GM12878 (cell line): ENCODE measurements around the gene CAB39. TPM values are rescaled to one million over a fixed set of nuclear protein-coding genes. Genes with fewer than 3 reads are reported as not detected.
A peak's percentile ranks its signal among the peaks of the same experiment; 100 is the strongest.

Source experiments
- ATAC-seq: fragments of 200-7000 bp; cut with Tn5 transposase; 3 replicates; pipeline ENCODE4 v1.9.1; 2020; ENCODE audit warnings: mild to moderate bottlenecking, moderate library complexity
- BruUV-seq: library from RNA; stranded (reverse); fragments of 400-500 nt; replicated peaks from 2 replicates; lab custom pipeline; 2021; lab: Mats Ljungman, UMichigan
- CTCF ChIA-PET: fragments of 300-600 bp; sonication (Branson Sonifier 250); formaldehyde crosslinking; extraction: SDS; loops from one replicate; lab custom pipeline; 2021; ENCODE audit warnings: inconsistent platforms; lab: Yijun Ruan, JAX
- POLR2A ChIA-PET: fragments of 350-600 bp; formaldehyde crosslinking; extraction: SDS; loops from one replicate; lab custom pipeline; 2021; ENCODE audit warnings: inconsistent platforms; lab: Charles Lee
- RAD21 ChIA-PET: fragments of 300-600 bp; sonication (Branson Sonifier 250); formaldehyde crosslinking; loops from one replicate; lab custom pipeline; 2023; ENCODE audit warnings: antibody characterized with exemption; ENCODE audit not compliant: unreplicated experiment; lab: Charles Lee
- SMC1A ChIA-PET: fragments of 300-600 bp; sonication (Branson Sonifier 250); formaldehyde crosslinking; loops from one replicate; lab custom pipeline; 2023; ENCODE audit not compliant: unreplicated experiment, uncharacterized antibody; lab: Charles Lee
- DNase-seq: peaks from one replicate; pipeline ENCODE4 v3.0.0-alpha.2; 2011; ENCODE audit warnings: low read depth, low spot score
- FAIRE-seq: peaks from 3 replicates; lab custom pipeline; 2011; peaks lifted over from hg19 to GRCh38; lab: Jason Lieb, UNC
- H2AFZ ChIP-seq: 2 replicates; pipeline ENCODE4 v1.6.0; 2011; ENCODE audit warnings: low read depth, low read length, control low read depth; ENCODE audit not compliant: control insufficient read depth
- H3K27ac ChIP-seq: 2 replicates; pipeline ENCODE4 v1.5.1; 2011; ENCODE audit warnings: control low read depth; ENCODE audit not compliant: control insufficient read depth, insufficient read depth
- H3K27me3 ChIP-seq, 2 experiments: replicated peaks in 1 of 2; 2 replicates each; pipeline versions ENCODE4 v1.6.0 to v1.6.1; 2011; ENCODE audit warnings: low read length in 1 of 2; ENCODE audit not compliant: control insufficient read depth in 2 of 2, insufficient read depth in 2 of 2
- H3K36me3 ChIP-seq, 2 experiments: 2 replicates each; pipeline ENCODE4 v1.5.1; 2011; ENCODE audit warnings: low read length in 1 of 2; ENCODE audit not compliant: control insufficient read depth in 2 of 2, insufficient read depth in 2 of 2
- H3K4me1 ChIP-seq: 2 replicates; pipeline ENCODE4 v1.6.1; 2011; ENCODE audit warnings: mild to moderate bottlenecking, low read length, moderate library complexity, mixed read lengths; ENCODE audit not compliant: control insufficient read depth, insufficient read depth
- H3K4me2 ChIP-seq: 2 replicates; pipeline ENCODE4 v1.6.0; 2011; ENCODE audit warnings: control low read depth; ENCODE audit not compliant: control insufficient read depth, insufficient read depth
- H3K4me3 ChIP-seq: fragments of 200-600 bp; sonication (generic); 2 replicates; pipeline ENCODE4 v1.5.1; 2016
- H3K79me2 ChIP-seq: 2 replicates; pipeline ENCODE4 v1.6.0; 2011; ENCODE audit warnings: low read length; ENCODE audit not compliant: control insufficient read depth, insufficient read depth
- H3K9ac ChIP-seq: 2 replicates; pipeline ENCODE4 v1.8.0; 2011; ENCODE audit warnings: low read length, control low read depth, mixed read lengths; ENCODE audit not compliant: control insufficient read depth, insufficient read depth
- H3K9me3 ChIP-seq: replicated peaks from 3 replicates; pipeline ENCODE4 v1.5.1; 2011; ENCODE audit warnings: mild to moderate bottlenecking, low read length; ENCODE audit not compliant: control insufficient read depth, insufficient read depth
- H4K20me1 ChIP-seq: 2 replicates; pipeline ENCODE4 v1.6.0; 2011; ENCODE audit not compliant: control insufficient read depth, insufficient read depth
- CEBPB ChIP-seq, 2 experiments: fragments of 150-350 bp in 1 of 2; IDR thresholded peaks; 2 replicates each; pipeline ENCODE4 v1.6.1; 2012 to 2014; ENCODE audit warnings: low read depth in 2 of 2, low read length in 2 of 2, borderline replicate concordance in 1 of 2, inconsistent platforms in 1 of 2
- CUX1 ChIP-seq: IDR thresholded peaks from 2 replicates; pipeline ENCODE4 v1.6.1; 2012; ENCODE audit warnings: improper control_type of control experiment, low read depth, low read length; ENCODE audit not compliant: insufficient replicate concordance
- DPF2 ChIP-seq: fragments of 450-650 bp; IDR thresholded peaks from 2 replicates; pipeline ENCODE4 v1.6.1; 2017; ENCODE audit warnings: mild to moderate bottlenecking
- JUNB ChIP-seq: IDR thresholded peaks from 2 replicates; pipeline ENCODE4 v1.6.1; 2016; ENCODE audit warnings: antibody characterized with exemption, mild to moderate bottlenecking
- NBN ChIP-seq: fragments of 450-650 bp; IDR thresholded peaks from 2 replicates; pipeline ENCODE4 v1.6.1; 2016
- POLR2AphosphoS2 ChIP-seq: IDR thresholded peaks from 2 replicates; pipeline ENCODE4 v1.6.1; 2011; ENCODE audit warnings: low read depth, mild to moderate bottlenecking, low read length, improper control_type of control experiment, moderate library complexity
- RB1 ChIP-seq: fragments of 450-650 bp; formaldehyde crosslinking; IDR thresholded peaks from 2 replicates; pipeline ENCODE4 v1.6.1; 2017; ENCODE audit warnings: mild to moderate bottlenecking, borderline replicate concordance
- ZNF24 ChIP-seq: fragments of 450-650 bp; IDR thresholded peaks from 2 replicates; pipeline ENCODE4 v1.6.1; 2017; ENCODE audit warnings: antibody characterized with exemption, mild to moderate bottlenecking
- WGBS: methylation state at CpG from one replicate; pipeline ENCODE4 v1.1.6; 2016; ENCODE audit warnings: low lambda C conversion rate; ENCODE audit not compliant: insufficient replicate concordance, insufficient coverage; ENCODE audit errors: missing lambda C conversion rate; 5-methylcytosine and 5-hydroxymethylcytosine counted together
- in situ Hi-C: fragments of 300-500 bp; cut with MboI; formaldehyde crosslinking; loops from 9 replicates; pipeline ENCODE4 v1.14.3; 2018; ENCODE audit warnings: mixed read lengths
- intact Hi-C: fragments of 100-400 bp; cut with micrococcal nuclease; formaldehyde crosslinking; loops from one replicate; pipeline ENCODE4 v1.14.2; 2022; ENCODE audit not compliant: unreplicated experiment
- polyA plus RNA-seq, 11 experiments: library from polyadenylated mRNA; depleted of rRNA in 4 of 11; unstranded in 6 of 11; stranded (reverse) in 5 of 11; fragments of >200 nt; fragmentation: Nextera tagmentation in 4 of 11; fragmentation: Illumina TruSeq in 1 of 11; extraction: Ambion mirVana in 4 of 11; extraction: Trizol in 1 of 11; gene quantifications; 1 replicate in 1 of 11; 2 replicates in 10 of 11; pipeline versions ENCODE4 v1.2.1 to v1.2.3, GENCODE V29; 2011 to 2016; ENCODE audit warnings: inconsistent platforms in 2 of 11, missing spikeins in 2 of 11, low read depth in 1 of 11
- total RNA-seq, 4 experiments: library from RNA; depleted of rRNA in 3 of 4; stranded (reverse); fragments of >200 nt in 3 of 4; fragmentation: Illumina TruSeq in 1 of 4; extraction: Trizol in 1 of 4; gene quantifications; 2 replicates each; pipeline versions ENCODE4 v1.2.1 to v1.2.3, GENCODE V29; 2013 to 2021
- TF ChIP-seq, protein P1 (sequence below): fragments of 450-650 bp; IDR thresholded peaks from 2 replicates; pipeline ENCODE4 v1.6.1; 2017; ENCODE audit warnings: mild to moderate bottlenecking, moderate library complexity

The CAB39 gene
- total and polyA plus RNA-seq, 10 of the 15 experiments (the other 5 are each of a cell fraction or from before 2014, with no cell fraction given): 13.3 to 129 (median 62.9) TPM

DNA sequence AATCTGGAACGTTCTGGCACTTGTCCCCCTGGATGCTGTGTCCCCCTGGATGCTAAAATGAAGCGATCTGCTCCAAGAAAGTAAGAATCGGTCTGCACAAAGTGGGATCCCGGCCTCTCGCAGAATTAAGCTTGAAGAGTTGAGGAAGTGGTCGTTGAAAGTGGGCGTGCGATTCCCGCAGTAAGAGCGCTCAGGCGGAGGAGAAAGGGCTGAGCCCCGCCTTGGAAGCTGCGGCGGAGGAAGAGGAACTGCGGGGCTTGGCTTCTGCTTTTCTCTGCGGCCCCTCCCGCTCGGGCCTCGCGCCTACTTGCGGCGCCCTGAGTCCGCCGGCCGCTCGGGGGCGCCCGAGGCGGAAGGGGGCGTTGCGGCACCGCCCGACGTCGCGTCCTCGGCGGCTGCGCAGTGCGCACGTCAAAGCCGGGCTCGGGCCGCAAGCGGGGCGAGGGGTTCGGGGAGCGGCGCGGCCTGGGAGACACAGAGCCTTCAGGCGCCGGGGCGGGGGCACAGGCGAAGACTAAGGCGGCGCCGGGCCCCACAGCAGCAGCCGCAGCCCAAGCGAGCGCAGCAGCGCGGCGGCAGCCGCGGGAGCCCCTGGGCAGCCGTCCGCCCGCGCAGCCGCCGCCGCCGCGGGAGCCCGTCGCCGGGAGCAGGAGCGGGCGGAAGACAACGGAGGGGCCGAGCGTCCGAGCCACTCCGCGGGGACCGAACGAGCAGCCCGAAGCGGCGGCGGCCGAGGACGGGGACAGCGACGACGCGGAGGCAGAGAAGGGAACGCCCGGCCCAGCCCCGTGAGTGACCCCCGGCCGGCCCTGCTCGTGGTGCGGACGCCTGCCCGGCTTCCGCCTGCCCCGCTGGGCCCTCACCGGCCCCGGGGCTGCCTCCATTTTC is at the start of gene CAB39 (continued):
- TF ChIP-seq, protein P1, sequence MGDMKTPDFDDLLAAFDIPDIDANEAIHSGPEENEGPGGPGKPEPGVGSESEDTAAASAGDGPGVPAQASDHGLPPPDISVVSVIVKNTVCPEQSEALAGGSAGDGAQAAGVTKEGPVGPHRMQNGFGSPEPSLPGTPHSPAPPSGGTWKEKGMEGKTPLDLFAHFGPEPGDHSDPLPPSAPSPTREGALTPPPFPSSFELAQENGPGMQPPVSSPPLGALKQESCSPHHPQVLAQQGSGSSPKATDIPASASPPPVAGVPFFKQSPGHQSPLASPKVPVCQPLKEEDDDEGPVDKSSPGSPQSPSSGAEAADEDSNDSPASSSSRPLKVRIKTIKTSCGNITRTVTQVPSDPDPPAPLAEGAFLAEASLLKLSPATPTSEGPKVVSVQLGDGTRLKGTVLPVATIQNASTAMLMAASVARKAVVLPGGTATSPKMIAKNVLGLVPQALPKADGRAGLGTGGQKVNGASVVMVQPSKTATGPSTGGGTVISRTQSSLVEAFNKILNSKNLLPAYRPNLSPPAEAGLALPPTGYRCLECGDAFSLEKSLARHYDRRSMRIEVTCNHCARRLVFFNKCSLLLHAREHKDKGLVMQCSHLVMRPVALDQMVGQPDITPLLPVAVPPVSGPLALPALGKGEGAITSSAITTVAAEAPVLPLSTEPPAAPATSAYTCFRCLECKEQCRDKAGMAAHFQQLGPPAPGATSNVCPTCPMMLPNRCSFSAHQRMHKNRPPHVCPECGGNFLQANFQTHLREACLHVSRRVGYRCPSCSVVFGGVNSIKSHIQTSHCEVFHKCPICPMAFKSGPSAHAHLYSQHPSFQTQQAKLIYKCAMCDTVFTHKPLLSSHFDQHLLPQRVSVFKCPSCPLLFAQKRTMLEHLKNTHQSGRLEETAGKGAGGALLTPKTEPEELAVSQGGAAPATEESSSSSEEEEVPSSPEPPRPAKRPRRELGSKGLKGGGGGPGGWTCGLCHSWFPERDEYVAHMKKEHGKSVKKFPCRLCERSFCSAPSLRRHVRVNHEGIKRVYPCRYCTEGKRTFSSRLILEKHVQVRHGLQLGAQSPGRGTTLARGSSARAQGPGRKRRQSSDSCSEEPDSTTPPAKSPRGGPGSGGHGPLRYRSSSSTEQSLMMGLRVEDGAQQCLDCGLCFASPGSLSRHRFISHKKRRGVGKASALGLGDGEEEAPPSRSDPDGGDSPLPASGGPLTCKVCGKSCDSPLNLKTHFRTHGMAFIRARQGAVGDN: peak; percentile 91
- TF ChIP-seq CEBPB (IDR thresholded peaks at IDR 0.05; ENCODE audit: borderline replicate concordance in 1 of 2, low read depth in 2 of 2, low read length in 2 of 2): no peak

DNA sequence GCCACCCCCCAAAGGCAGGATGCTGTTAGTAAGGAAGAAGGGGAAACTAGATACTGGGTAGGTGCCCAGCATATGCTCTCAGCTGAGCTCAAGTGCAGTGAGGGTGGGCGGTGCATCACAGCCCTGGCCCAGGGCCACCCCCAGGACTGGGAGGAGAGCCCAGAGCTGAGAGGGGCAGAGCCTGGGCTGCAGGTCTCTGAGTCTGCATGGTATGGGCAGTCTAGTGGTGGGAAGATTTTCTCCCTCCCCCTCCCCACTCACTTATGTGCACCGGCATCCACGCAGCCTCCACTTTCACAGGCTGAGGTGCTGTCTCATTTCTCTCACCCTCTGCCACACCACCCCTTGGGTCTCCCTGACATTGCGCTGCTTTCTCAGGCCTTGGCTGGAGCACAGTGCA is 48.5 kb upstream of the CAB39 start:
- H3K79me2 ChIP-seq: no peaks in the 10 kb centered on the region; the same call in 1 of the 2 replicates
- peak overlapping the region; percentile 91 for H3K27ac ChIP-seq
- peaks cover 97% of the 10 kb centered on the region for H3K4me1 ChIP-seq
- ChIA-PET SMC1A (interaction anchor here (0.8 to 3.5 kb wide), 14 partner anchors 14 to 134 kb away, joined by 3 to 21 read pairs (median 4); partner anchors contain the start of gene CAB39), POLR2A (interaction anchor here (0.7 to 1.8 kb wide), 10 partner anchors 13 to 81 kb away, joined by 3 to 12 read pairs (median 4); no protein-coding TSS in a partner anchor), CTCF (interaction anchor here (1.3 to 2.0 kb wide), 4 partner anchors 16 to 132 kb away, joined by 4 to 9 read pairs (median 6); no protein-coding TSS in a partner anchor), RAD21 (interaction anchor here (0.6 to 4.0 kb wide), 14 partner anchors 10 to 134 kb away, joined by 3 to 36 read pairs (median 6); no protein-coding TSS in a partner anchor)
- intact Hi-C loops: loop anchor here (5.0 to 10.0 kb wide), 3 partner anchors 113 to 311 kb away; no protein-coding TSS in a partner anchor
- peak; percentile 19 for ATAC-seq
- 36% methylated on average over 4 of the region's 4 CpGs for WGBS
- H4K20me1 ChIP-seq: no peaks in the 10 kb centered on the region
- no peak for FAIRE-seq
- H3K4me3 ChIP-seq: no peak overlapping the region; the same call in 1 of the 2 replicates
- no peak for DNase-seq
- H3K36me3 ChIP-seq: no peaks in the 10 kb centered on the region
- no peak overlapping the region for H3K9ac ChIP-seq
- H3K27me3 ChIP-seq: no peaks in the 10 kb centered on the region
- no TSS peak for BruUV-seq
- no peak overlapping the region for H3K4me2 ChIP-seq
- H3K9me3 ChIP-seq: no peaks in the 10 kb centered on the region
- in situ Hi-C loops: loop anchor here (10.0 kb wide), 1 partner anchor 291 kb away; no protein-coding TSS in a partner anchor
- no peak overlapping the region; the same call in 1 of the 2 replicates for H2AFZ ChIP-seq
- TF ChIP-seq DPF2 (0 out of 2 replicates have a peak, but pooled peaks have one; percentile 12), CUX1 (peak; percentile 28), JUNB (no peak), NBN (peak; percentile 29; the same call in 1 of the 2 replicates), ZNF24 (no peak), RB1 (no peak), POLR2AphosphoS2 (no peak)
